ENCODE results near the gene MOSPD2.
A peak's percentile ranks its signal among the peaks of the same experiment; 100 is the strongest.

The MOSPD2 gene

GRCh38 chrX:14916017-14916674 lies 42.9 kb downstream of the MOSPD2 start:
- no peak for FAIRE-seq

DNA sequence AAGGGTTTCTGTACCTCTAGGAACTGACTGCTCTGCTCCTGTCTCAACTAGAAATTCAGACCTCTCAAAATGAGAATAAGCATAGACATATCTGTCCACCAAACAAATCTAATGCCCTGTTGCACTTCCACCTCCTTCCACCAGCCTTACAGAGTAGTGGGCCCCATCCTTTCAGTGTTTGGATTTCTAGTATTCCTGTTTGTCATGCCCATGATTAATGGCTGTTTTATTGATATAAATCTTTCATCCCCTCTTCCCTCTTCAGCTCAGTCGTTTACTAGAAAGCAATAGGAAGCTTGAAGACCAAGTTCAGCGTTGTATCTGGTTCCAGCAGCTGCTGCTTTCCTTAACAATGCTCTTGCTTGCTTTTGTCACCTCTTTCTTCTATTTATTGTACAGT lies 46.2 kb downstream of the MOSPD2 start:
- no peak for FAIRE-seq

DNA sequence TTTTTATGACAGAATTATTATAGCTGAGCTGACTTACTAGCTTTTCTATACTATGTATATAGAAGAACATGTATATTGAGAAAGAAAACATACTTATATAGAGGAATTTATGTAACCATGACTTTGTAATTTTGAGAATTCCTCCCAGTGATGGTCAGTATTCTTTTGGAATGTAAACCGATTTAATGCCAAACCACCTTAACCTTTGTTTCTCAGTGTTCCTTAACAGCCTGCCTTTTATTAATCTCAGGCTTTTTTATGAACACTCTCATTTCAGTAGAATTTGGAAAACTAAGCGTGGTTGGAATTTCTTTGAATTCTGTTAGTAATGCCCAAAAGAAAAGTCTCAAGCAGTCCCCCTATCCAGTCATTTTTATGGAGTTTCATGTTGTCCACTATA lies 47.0 kb downstream of the MOSPD2 start:
- FAIRE-seq, result no peak

DNA sequence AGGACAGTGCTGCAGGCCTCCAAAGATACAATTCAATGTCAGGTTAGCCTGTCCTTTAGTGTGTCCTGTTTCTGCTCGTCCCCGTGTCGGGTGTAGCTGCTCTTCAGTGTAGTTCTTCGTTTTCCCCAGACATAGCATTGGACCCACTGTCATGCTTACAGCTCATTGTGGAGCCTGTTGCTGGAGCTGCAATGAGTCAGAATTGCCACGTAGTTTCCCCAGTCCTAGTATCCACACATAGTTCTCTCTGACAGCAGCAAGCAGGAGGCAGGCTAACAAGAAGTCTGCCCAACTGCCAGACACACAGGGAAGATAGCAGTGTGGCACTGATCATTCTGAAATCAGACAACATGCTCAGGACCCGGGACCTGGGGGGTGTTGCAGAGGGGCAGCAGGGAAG lies 49.2 kb downstream of the MOSPD2 start:
- no peak for FAIRE-seq

DNA sequence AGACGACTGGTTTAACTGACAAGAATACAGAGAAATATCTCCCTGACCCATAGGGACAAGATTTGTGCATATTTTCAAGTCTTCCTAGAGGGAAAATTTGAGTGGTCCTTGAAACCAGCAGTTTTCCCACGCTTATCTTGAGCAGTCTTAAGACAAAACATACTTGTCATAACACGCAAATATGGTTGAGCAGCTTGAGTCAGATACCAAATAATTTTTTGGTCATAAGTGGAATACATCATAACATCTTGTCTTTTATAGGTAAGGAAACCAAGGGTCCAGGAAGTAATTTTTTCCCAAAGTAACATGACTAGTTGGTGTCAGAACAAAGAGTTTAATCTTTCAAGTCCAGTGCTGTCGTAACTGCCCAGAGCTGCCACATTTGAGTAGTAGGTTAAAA lies 50.5 kb downstream of the MOSPD2 start:
- no peak for FAIRE-seq

DNA sequence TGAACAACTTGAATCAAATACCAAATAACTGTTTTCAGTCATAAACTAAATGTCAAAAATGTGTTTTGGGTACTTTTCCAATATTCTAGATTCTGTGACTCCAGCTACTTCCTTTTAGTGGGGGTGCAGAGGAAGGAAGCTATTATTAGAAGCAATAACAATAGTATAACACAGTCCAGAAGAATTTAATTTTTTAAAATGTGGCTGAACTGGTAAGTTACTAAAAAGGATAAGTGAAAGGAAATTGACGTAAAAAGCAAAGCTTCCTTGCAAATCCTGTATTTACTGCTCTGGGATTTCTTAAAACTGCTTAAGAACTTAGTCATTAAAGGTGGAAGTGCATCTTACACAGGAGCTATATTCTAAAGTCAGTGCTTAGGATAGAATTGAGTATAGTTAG lies 53.2 kb downstream of the MOSPD2 start:
- no peak for FAIRE-seq

DNA sequence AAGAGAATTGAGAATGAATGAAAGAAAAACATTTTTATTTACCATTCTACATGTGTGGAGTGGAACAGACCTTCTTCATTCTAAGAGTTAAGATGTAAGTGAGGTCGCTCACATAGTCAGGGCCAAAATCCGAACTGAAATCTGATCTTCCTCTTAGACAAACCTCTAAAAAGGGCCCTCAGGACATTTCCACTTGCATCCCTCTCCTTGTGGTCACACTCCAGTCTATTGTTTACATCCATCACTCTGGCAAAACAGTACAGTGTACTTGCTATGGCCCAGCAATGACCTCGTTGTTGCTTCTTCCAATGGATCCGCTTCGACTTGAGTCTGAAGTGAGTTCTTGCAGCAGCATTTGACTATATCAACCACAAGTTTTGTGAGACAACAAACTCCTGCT lies 54.2 kb downstream of the MOSPD2 start:
- FAIRE-seq, result no peak

DNA sequence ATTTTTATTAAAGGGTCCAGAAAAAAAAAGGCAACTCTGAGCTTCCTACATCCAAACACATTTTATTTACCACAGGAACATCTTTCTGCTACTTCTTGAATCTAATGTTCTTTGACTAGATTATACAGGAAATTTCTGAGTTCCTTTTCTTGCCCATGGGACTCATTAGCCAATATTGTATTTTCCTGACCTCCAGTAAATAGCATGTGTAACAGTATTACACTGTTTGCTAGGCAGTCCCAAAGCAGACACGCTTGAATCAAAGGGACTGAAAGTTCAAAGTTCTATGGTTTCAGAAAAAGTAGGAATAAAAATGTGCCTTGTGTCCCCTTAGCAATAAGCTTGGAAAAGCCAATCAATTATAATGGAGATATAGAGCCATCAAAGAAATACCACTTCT lies 57.4 kb downstream of the MOSPD2 start:
- peak; percentile 14 for FAIRE-seq

DNA sequence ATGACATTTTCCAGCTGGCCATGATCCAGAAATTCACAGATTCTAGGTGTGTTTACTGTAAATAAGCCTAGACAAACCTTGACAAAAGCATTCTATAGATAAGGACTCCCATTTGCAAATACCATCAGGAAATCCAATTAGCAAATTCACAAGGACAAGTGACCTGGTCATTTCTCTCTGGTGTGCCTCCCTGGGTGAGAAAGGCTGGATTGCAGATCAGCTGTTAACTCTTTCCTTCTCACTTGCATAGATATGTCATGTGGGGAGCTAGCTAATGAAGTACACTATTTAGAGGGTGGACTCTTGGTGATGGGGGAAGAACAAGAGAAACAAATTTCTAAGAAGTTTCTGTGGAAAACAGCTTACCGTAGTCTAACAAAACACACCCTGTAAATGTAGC lies 58.9 kb downstream of the MOSPD2 start:
- no peak for FAIRE-seq

GRCh38 chrX:14934423-14934822 lies 61.2 kb downstream of the MOSPD2 start:
- FAIRE-seq, result no peak

DNA sequence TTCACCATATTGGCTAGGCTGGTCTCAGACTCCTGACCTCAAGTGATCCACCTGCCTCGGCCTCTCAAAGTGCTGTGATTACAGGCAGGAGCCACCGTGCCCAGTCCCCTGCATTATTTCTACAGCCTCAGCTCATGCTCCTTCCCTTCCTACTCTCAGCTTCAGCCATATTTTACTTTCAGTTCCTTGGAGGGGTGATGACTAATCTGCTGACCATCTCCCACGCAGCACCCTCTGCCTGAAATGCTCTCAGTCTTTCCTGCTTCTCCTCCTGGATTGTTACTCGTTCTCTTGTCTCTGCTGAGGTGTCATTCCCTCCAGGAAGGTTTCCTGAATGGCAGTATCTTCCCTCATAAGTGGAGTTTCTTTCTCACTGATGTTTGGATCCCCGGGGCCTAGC lies 63.3 kb downstream of the MOSPD2 start:
- no peak for FAIRE-seq

DNA sequence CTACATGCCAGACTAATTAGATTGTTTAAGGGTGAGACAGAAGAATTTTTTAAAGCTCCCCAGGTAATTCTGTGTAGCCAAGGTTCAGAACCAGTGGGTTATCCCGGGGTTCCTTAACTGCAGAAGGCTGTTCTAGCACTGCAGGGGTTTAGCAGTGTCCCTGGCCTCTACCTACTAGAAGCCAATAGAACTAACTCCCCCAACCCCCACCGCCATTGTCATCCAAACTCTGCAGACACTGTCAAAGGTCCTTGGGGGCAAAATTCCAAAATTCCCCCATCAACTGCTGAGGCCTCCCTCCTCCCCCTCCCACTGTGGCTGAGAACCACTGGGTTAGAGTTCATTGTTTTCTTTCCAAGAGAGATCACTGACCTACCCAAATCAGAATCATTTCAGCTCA lies 66.4 kb downstream of the MOSPD2 start:
- FAIRE-seq, result no peak

- FAIRE-seq, result no peak
Observed at GRCh38 chrX:14941301-14941700, 68.1 kb downstream of the MOSPD2 start.

GRCh38 chrX:14942341-14942740 lies 69.1 kb downstream of the MOSPD2 start:
- FAIRE-seq, result no peak

DNA sequence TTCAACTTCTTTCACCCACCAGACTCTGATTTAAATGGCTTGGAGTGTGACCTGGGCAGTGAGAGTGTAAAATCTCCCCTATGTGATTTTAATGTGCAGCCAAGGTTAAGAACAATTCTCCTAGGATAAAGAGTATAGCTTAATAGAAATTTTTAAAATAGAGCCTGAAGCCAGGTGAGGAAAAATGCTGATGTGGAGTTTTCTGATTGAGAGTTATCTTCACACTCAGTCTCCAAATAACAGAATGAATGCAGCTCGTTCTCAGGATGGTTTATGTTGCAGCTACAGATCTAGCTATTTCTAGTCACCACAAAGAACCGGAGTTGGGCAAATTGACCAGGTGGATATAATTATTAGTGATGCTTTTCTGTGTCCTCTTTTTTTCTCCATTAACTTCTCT lies 70.7 kb downstream of the MOSPD2 start:
- no peak for FAIRE-seq

GRCh38 chrX:14946606-14947155 lies 73.5 kb downstream of the MOSPD2 start:
- no peak for FAIRE-seq

- no peak for FAIRE-seq
Observed at GRCh38 chrX:14948691-14949090, 75.5 kb downstream of the MOSPD2 start.

GRCh38 chrX:14956813-14957582 lies 83.8 kb downstream of the MOSPD2 start:
- FAIRE-seq, result no peak

- no peak for FAIRE-seq
Observed at GRCh38 chrX:14963447-14964236, 90.4 kb downstream of the MOSPD2 start.

- no peak for FAIRE-seq
Observed at GRCh38 chrX:14964500-14964899, 91.3 kb downstream of the MOSPD2 start.

Data from colon (tissue), 2 donors.